ENCODE measurements around the gene SLC17A4.

Gene SLC17A4

GRCh38 chr6:25768566-25768965 lies 14.0 kb downstream of the SLC17A4 start:
- H3K27me3 Mint-ChIP-seq: peaks cover 26% of the 10 kb centered on the region
- DNase-seq: no peak
- H3K27ac Mint-ChIP-seq: no peak overlapping the region
- CTCF ChIA-PET: no interaction called here
- H3K9me3 Mint-ChIP-seq: no peaks in the 10 kb centered on the region
- H3K36me3 Mint-ChIP-seq: no peaks in the 10 kb centered on the region
- no peaks in the 10 kb centered on the region for H3K4me1 Mint-ChIP-seq
- H3K4me3 Mint-ChIP-seq: no peak overlapping the region

DNA sequence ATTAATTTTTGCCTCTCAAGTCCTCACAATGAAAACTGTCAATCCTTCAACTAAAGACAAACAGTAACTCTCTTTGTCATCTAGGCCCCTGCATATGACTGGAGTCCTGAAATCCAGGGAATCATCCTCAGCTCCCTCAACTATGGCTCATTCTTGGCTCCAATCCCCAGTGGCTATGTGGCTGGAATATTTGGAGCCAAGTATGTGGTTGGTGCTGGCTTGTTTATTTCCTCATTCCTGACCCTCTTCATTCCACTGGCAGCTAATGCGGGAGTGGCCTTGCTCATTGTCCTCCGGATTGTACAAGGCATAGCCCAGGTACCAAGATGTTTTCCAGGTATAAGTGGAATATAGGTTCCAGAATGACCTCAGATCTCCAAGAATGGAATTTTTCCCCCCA lies 15.4 kb downstream of the SLC17A4 start:
- H3K9me3 Mint-ChIP-seq: no peaks in the 10 kb centered on the region
- DNase-seq: no peak
- no peaks in the 10 kb centered on the region for H3K4me1 Mint-ChIP-seq
- no peak overlapping the region for H3K27ac Mint-ChIP-seq
- no peak overlapping the region for H3K4me3 Mint-ChIP-seq
- H3K27me3 Mint-ChIP-seq: peaks cover 26% of the 10 kb centered on the region
- CTCF ChIA-PET: no interaction called here
- no peaks in the 10 kb centered on the region for H3K36me3 Mint-ChIP-seq

GRCh38 chr6:25774120-25774715 lies 19.7 kb downstream of the SLC17A4 start:
- Mint-ChIP-seq H3K9me3 (no peaks in the 10 kb centered on the region), H3K4me3 (no peak overlapping the region), H3K27ac (no peak overlapping the region), H3K27me3 (peaks cover 21% of the 10 kb centered on the region), H3K36me3 (no peaks in the 10 kb centered on the region), H3K4me1 (peaks cover 21% of the 10 kb centered on the region)
- CTCF ChIA-PET: no interaction called here
- no peak for DNase-seq

GRCh38 chr6:25777031-25777430 lies 22.5 kb downstream of the SLC17A4 start:
- CTCF ChIA-PET: no interaction called here
- no peak overlapping the region for H3K27ac Mint-ChIP-seq
- peaks cover 21% of the 10 kb centered on the region for H3K4me1 Mint-ChIP-seq
- no peak overlapping the region for H3K4me3 Mint-ChIP-seq
- H3K36me3 Mint-ChIP-seq: no peaks in the 10 kb centered on the region
- H3K27me3 Mint-ChIP-seq: peaks cover 8% of the 10 kb centered on the region
- DNase-seq: no peak
- H3K9me3 Mint-ChIP-seq: no peaks in the 10 kb centered on the region

- Mint-ChIP-seq H3K27me3 (peaks cover 8% of the 10 kb centered on the region), H3K4me3 (no peak overlapping the region), H3K9me3 (no peaks in the 10 kb centered on the region), H3K27ac (no peak overlapping the region), H3K36me3 (no peaks in the 10 kb centered on the region), H3K4me1 (peaks cover 21% of the 10 kb centered on the region)
- no peak for DNase-seq
- CTCF ChIA-PET: no interaction called here
Measured at GRCh38 chr6:25777856-25778649, 23.5 kb downstream of the SLC17A4 start.

DNA sequence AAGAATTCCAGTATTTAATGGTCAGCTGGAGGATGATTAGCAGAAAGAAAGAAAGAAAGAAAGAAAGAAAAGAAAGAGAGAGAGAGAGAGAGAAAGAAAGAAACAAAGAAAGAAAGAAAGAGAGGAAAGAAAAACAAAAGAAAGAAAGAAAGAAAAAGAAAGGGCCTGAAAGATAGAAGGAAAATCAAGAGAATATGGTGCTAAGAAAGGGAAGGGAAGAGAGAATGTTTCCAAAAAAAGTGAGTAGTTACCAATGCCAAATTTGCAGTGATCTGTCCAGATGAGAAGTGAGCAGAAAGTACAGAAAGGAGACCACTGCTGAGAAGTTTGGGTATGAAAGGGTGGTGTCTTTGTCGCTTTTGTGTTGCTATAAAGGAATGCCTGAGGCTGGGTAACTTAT lies 26.6 kb downstream of the SLC17A4 start:
- Mint-ChIP-seq H3K4me1 (peaks cover 21% of the 10 kb centered on the region), H3K27me3 (peaks cover 3% of the 10 kb centered on the region), H3K36me3 (no peaks in the 10 kb centered on the region), H3K4me3 (no peak overlapping the region), H3K9me3 (no peaks in the 10 kb centered on the region), H3K27ac (no peak overlapping the region)
- DNase-seq: no peak
- CTCF ChIA-PET: interaction anchor here (1.6 kb wide), 1 partner anchor 101 kb away, joined by 4 read pairs; no protein-coding TSS in a partner anchor

DNA sequence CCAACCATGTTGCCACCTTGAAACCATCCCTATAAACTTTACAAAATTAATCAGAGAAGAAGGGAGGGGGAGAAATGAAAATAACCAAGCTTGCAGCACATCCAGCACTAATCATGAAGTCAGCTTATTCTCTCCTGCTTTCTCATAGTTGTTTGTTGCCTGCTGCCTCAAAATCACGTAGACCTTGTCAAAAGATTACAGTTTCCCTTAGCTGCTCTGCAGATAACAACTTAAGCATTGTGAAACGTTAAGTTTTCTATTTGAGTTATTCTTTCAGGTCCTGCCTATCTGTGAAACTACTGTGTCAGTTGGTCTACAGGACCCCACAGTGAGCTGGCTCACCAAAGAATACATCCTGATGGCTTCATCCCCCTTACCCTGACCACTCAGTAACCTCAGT lies 32.9 kb downstream of the SLC17A4 start:
- Mint-ChIP-seq H3K27ac (no peak overlapping the region), H3K4me1 (no peaks in the 10 kb centered on the region), H3K4me3 (no peak overlapping the region), H3K36me3 (no peaks in the 10 kb centered on the region), H3K9me3 (no peaks in the 10 kb centered on the region), H3K27me3 (peaks cover 5% of the 10 kb centered on the region)
- CTCF ChIA-PET: interaction anchor here (0.9 to 4.0 kb wide), 10 partner anchors 17 to 375 kb away, joined by 3 to 26 read pairs (median 4); no protein-coding TSS in a partner anchor
- no peak for DNase-seq

GRCh38 chr6:25788305-25788922 lies 33.9 kb downstream of the SLC17A4 start:
- no peaks in the 10 kb centered on the region for H3K9me3 Mint-ChIP-seq
- H3K27ac Mint-ChIP-seq: no peak overlapping the region
- H3K36me3 Mint-ChIP-seq: no peaks in the 10 kb centered on the region
- peak; percentile 63 for DNase-seq
- H3K27me3 Mint-ChIP-seq: peaks cover 5% of the 10 kb centered on the region
- H3K4me3 Mint-ChIP-seq: no peak overlapping the region
- CTCF ChIA-PET: interaction anchor here (0.6 to 4.0 kb wide), 23 partner anchors 15 to 376 kb away, joined by 3 to 26 read pairs (median 3); no protein-coding TSS in a partner anchor
- no peaks in the 10 kb centered on the region for H3K4me1 Mint-ChIP-seq

DNA sequence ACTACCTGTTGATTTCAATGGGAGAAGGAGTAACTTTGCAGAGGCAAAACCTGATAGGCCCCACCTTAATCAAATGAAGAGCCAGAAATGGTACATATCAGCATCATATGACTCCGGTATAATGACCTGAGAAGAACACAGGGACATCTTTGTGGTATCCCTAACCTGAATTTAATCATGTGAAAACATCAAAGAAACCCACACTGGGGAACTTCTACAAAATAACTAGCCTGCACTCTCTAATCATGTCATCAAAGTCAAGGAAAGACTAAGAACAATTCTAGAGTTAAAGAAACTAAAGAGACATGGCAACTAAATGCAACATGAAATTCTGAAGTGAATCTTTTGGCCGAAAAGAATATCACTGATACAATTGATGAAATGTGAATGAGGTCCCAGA lies 34.9 kb downstream of the SLC17A4 start:
- no peak overlapping the region for H3K4me3 Mint-ChIP-seq
- no peaks in the 10 kb centered on the region for H3K36me3 Mint-ChIP-seq
- no peaks in the 10 kb centered on the region for H3K9me3 Mint-ChIP-seq
- H3K4me1 Mint-ChIP-seq: no peaks in the 10 kb centered on the region
- CTCF ChIA-PET: interaction anchor here (0.5 to 4.0 kb wide), 9 partner anchors 14 to 214 kb away, joined by 3 to 26 read pairs (median 6); no protein-coding TSS in a partner anchor
- H3K27me3 Mint-ChIP-seq: peaks cover 5% of the 10 kb centered on the region
- DNase-seq: no peak
- H3K27ac Mint-ChIP-seq: no peak overlapping the region

- DNase-seq: no peak
- no peaks in the 10 kb centered on the region for H3K9me3 Mint-ChIP-seq
- H3K4me1 Mint-ChIP-seq: no peaks in the 10 kb centered on the region
- no peaks in the 10 kb centered on the region for H3K36me3 Mint-ChIP-seq
- CTCF ChIA-PET: interaction anchor here (1.3 kb wide), 1 partner anchor 37 kb away, joined by 3 read pairs; no protein-coding TSS in a partner anchor
- no peak overlapping the region for H3K27ac Mint-ChIP-seq
- H3K4me3 Mint-ChIP-seq: no peak overlapping the region
- H3K27me3 Mint-ChIP-seq: peaks cover 4% of the 10 kb centered on the region
Measured at GRCh38 chr6:25792016-25792415, 37.5 kb downstream of the SLC17A4 start.

GRCh38 chr6:25793970-25794369 lies 39.4 kb downstream of the SLC17A4 start:
- Mint-ChIP-seq H3K9me3 (no peaks in the 10 kb centered on the region), H3K4me3 (no peak overlapping the region), H3K27ac (no peak overlapping the region), H3K36me3 (no peaks in the 10 kb centered on the region), H3K4me1 (no peaks in the 10 kb centered on the region), H3K27me3 (peaks cover 10% of the 10 kb centered on the region)
- DNase-seq: no peak
- CTCF ChIA-PET: no interaction called here

DNA sequence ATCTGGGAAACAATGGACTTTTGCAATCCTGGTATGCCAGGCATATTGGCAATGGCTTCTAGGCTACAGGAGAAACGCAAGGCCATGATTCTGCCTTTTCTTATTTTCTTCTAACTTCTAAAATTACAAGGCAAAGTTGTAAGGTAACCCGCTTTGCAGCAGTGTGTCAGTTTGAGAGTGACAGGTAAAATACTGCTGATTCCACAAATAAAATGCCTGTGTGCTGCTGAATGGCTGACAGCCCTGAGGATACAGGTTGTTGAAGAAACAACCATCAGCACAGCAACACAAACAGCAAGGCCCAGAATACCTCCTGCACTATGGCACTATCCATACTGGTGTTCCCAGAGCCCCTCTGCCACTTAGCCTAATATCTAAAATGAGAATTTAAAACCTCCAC lies 40.2 kb downstream of the SLC17A4 start:
- Mint-ChIP-seq H3K9me3 (no peaks in the 10 kb centered on the region), H3K27ac (no peak overlapping the region), H3K4me3 (no peak overlapping the region), H3K27me3 (peaks cover 15% of the 10 kb centered on the region), H3K36me3 (no peaks in the 10 kb centered on the region), H3K4me1 (no peaks in the 10 kb centered on the region)
- CTCF ChIA-PET: no interaction called here
- DNase-seq: no peak

- no peak overlapping the region for H3K27ac Mint-ChIP-seq
- no peak for DNase-seq
- CTCF ChIA-PET: no interaction called here
- peaks cover 15% of the 10 kb centered on the region for H3K27me3 Mint-ChIP-seq
- no peaks in the 10 kb centered on the region for H3K9me3 Mint-ChIP-seq
- no peak overlapping the region for H3K4me3 Mint-ChIP-seq
- H3K36me3 Mint-ChIP-seq: no peaks in the 10 kb centered on the region
- peaks cover 10% of the 10 kb centered on the region for H3K4me1 Mint-ChIP-seq
Measured at GRCh38 chr6:25801436-25801835, 46.9 kb downstream of the SLC17A4 start.

DNA sequence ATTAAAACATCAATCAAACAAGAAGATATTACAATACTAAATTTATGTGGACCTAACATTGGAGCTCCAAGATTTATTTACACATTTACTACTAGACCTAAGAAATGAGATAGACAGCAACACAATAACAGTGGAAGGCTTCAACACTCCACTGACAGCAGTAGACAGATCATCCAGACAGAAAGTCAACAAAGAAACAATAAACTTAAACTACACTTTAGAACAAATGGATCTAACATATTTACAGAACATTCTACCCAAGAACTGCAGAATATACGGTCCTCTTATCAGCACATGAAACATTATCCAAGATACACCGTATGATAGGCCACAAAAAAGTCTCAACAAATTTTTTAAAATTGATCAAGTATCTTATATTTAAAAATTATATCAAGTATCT lies 50.3 kb downstream of the SLC17A4 start:
- DNase-seq: no peak
- no peaks in the 10 kb centered on the region for H3K36me3 Mint-ChIP-seq
- H3K27ac Mint-ChIP-seq: no peak overlapping the region
- H3K27me3 Mint-ChIP-seq: peaks cover 10% of the 10 kb centered on the region
- CTCF ChIA-PET: interaction anchor here (1.5 kb wide), 1 partner anchor 17 kb away, joined by 4 read pairs; no protein-coding TSS in a partner anchor
- no peaks in the 10 kb centered on the region for H3K9me3 Mint-ChIP-seq
- H3K4me3 Mint-ChIP-seq: no peak overlapping the region
- peaks cover 10% of the 10 kb centered on the region for H3K4me1 Mint-ChIP-seq

Measured in activated naive CD4-positive, alpha-beta T cell treated with anti-CD3 and anti-CD28 coated beads, Interleukin-2, amount 10 ng/mL, durations not matched to agents 7 days and 5 days (primary cell).